Immature natural killer cell (primary cell): ENCODE data around the gene GPN1. TPM values are rescaled to one million over a fixed set of nuclear protein-coding genes. Genes with fewer than 3 reads are reported as not detected.
"Not testable (repeated sequence)": the region's sequence is repeated elsewhere in the genome, so short reads cannot be mapped to it uniquely, and the experiment has no call there.

Experiments
- DNase-seq, 3 donors: peaks; one replicate each; pipeline ENCODE4 v3.0.0; 2022; ENCODE audit warnings: mixed read lengths in 1 of 3
- H3K27ac Mint-ChIP-seq, 6 donors: one replicate each; pipeline ENCODE4 v1.8.0; 2020; ENCODE audit warnings: mixed read lengths in 6 of 6, mild to moderate bottlenecking in 5 of 6, inconsistent platforms in 4 of 6, moderate library complexity in 3 of 6
- H3K27me3 Mint-ChIP-seq, 3 donors: one replicate each; pipeline ENCODE4 v1.8.0; 2020 to 2021; ENCODE audit warnings: low read depth in 3 of 3, mild to moderate bottlenecking in 3 of 3, mixed read lengths in 3 of 3, moderate library complexity in 3 of 3, inconsistent platforms in 1 of 3
- H3K36me3 Mint-ChIP-seq, 3 donors: one replicate each; pipeline ENCODE4 v1.8.0; 2020; ENCODE audit warnings: mixed read lengths in 3 of 3, inconsistent platforms in 2 of 3, mild to moderate bottlenecking in 2 of 3
- H3K4me1 Mint-ChIP-seq, 2 donors: one replicate each; pipeline ENCODE4 v1.8.0; 2020; ENCODE audit warnings: inconsistent platforms in 2 of 2, mild to moderate bottlenecking in 2 of 2, mixed read lengths in 2 of 2, moderate library complexity in 1 of 2
- H3K4me3 Mint-ChIP-seq, 5 donors: one replicate each; pipeline ENCODE4 v1.8.0; 2020; ENCODE audit warnings: mild to moderate bottlenecking in 5 of 5, mixed read lengths in 5 of 5, inconsistent platforms in 3 of 5, moderate library complexity in 3 of 5
- H3K9me3 Mint-ChIP-seq, 6 donors: one replicate each; pipeline ENCODE4 v1.8.0; 2020; ENCODE audit warnings: mild to moderate bottlenecking in 6 of 6, mixed read lengths in 6 of 6, inconsistent platforms in 4 of 6, moderate library complexity in 3 of 6
- polyA plus RNA-seq, 3 donors: library from polyadenylated mRNA; unstranded; fragments of 300-500 nt; fragmentation: Illumina TruSeq; gene quantifications; one replicate each; pipeline ENCODE4 v1.2.3, GENCODE V29; 2021

The GPN1 gene
- polyA plus RNA-seq, 3 donors from 2014 or later: 89.9 to 125 (median 92.1) TPM

GRCh38 chr2:27595412-27595811 lies 33.4 kb upstream of the GPN1 start:
- DNase-seq, H3K27me3 Mint-ChIP-seq, H3K27ac Mint-ChIP-seq, H3K4me3 Mint-ChIP-seq: not testable (repeated sequence)
- H3K36me3 Mint-ChIP-seq: peaks cover 26 to 48% (median 35%) of the 10 kb centered on the region in 3 donors
- peaks cover 50 to 64% of the 10 kb centered on the region in 2 donors for H3K4me1 Mint-ChIP-seq
- H3K9me3 Mint-ChIP-seq: peaks cover 10 to 19% (median 15%) of the 10 kb centered on the region in 6 donors

- H3K4me1 Mint-ChIP-seq: peaks cover 46 to 55% of the 10 kb centered on the region in 2 donors
- H3K27me3 Mint-ChIP-seq: peaks cover 0 to 3% (median 0%) of the 10 kb centered on the region in 3 donors
- peaks cover 30 to 49% (median 34%) of the 10 kb centered on the region in 3 donors for H3K36me3 Mint-ChIP-seq
Observed at GRCh38 chr2:27596627-27597026, 32.2 kb upstream of the GPN1 start.

GRCh38 chr2:27606611-27607010 lies 22.2 kb upstream of the GPN1 start:
- Mint-ChIP-seq H3K36me3 (peaks cover 29 to 52% (median 34%) of the 10 kb centered on the region in 3 donors), H3K4me1 (no peaks in the 10 kb centered on the region), H3K27ac (no peak overlapping the region), H3K27me3 (no peaks in the 10 kb centered on the region), H3K4me3 (no peak overlapping the region), H3K9me3 (no peaks in the 10 kb centered on the region)
- DNase-seq: no peak

More at GRCh38 chr2:27596627-27597026, 32.2 kb upstream of the GPN1 start:
- Mint-ChIP-seq H3K27ac (peak overlapping the region in 2 of 6 donors; percentile 23 to 31), H3K4me3 (no peak overlapping the region), H3K9me3 (peaks cover 9 to 14% (median 10%) of the 10 kb centered on the region in 6 donors)
- no peak for DNase-seq

- H3K36me3 Mint-ChIP-seq: peaks cover 25 to 41% (median 28%) of the 10 kb centered on the region in 3 donors
- no peak for DNase-seq
- no peaks in the 10 kb centered on the region for H3K27me3 Mint-ChIP-seq
- H3K4me3 Mint-ChIP-seq: no peak overlapping the region
- H3K27ac Mint-ChIP-seq: no peak overlapping the region
- H3K9me3 Mint-ChIP-seq: no peaks in the 10 kb centered on the region
- H3K4me1 Mint-ChIP-seq: no peaks in the 10 kb centered on the region
Observed at GRCh38 chr2:27613985-27614384, 14.9 kb upstream of the GPN1 start.

GRCh38 chr2:27615316-27615715 lies 13.5 kb upstream of the GPN1 start:
- no peaks in the 10 kb centered on the region for H3K4me1 Mint-ChIP-seq
- no peak overlapping the region for H3K27ac Mint-ChIP-seq
- peaks cover 28 to 46% (median 32%) of the 10 kb centered on the region in 3 donors for H3K36me3 Mint-ChIP-seq
- no peaks in the 10 kb centered on the region for H3K27me3 Mint-ChIP-seq
- H3K4me3 Mint-ChIP-seq: no peak overlapping the region
- H3K9me3 Mint-ChIP-seq: no peaks in the 10 kb centered on the region
- DNase-seq: no peak

- peaks cover 38 to 62% (median 42%) of the 10 kb centered on the region in 3 donors for H3K36me3 Mint-ChIP-seq
- H3K27ac Mint-ChIP-seq: peak overlapping the region in 1 of 6 donors; percentile 47
- no peak overlapping the region for H3K4me3 Mint-ChIP-seq
- H3K27me3 Mint-ChIP-seq: no peaks in the 10 kb centered on the region
- H3K4me1 Mint-ChIP-seq: no peaks in the 10 kb centered on the region
- H3K9me3 Mint-ChIP-seq: no peaks in the 10 kb centered on the region
- no peak for DNase-seq
Observed at GRCh38 chr2:27621524-27621923, 7.3 kb upstream of the GPN1 start.

- Mint-ChIP-seq H3K4me1 (no peaks in the 10 kb centered on the region), H3K4me3 (no peak overlapping the region), H3K27me3 (no peaks in the 10 kb centered on the region), H3K9me3 (no peaks in the 10 kb centered on the region), H3K36me3 (peaks cover 29 to 52% (median 34%) of the 10 kb centered on the region in 3 donors), H3K27ac (no peak overlapping the region)
- DNase-seq: no peak
Observed at GRCh38 chr2:27622921-27623384, 5.9 kb upstream of the GPN1 start.

- H3K27ac Mint-ChIP-seq: peak overlapping the region in 2 of 6 donors; percentile 25 to 31
Observed at GRCh38 chr2:27624943-27625342, 3.9 kb upstream of the GPN1 start.

GRCh38 chr2:27626323-27626722 lies 2.5 kb upstream of the GPN1 start:
- peak overlapping the region in 3 of 6 donors; percentile 29 to 67 (median 41) for H3K27ac Mint-ChIP-seq
- peaks cover 20 to 36% (median 21%) of the 10 kb centered on the region in 3 donors for H3K36me3 Mint-ChIP-seq
- H3K4me1 Mint-ChIP-seq: peaks cover 6 to 10% of the 10 kb centered on the region in 2 donors
- not testable (repeated sequence) for DNase-seq, H3K9me3 Mint-ChIP-seq, H3K27me3 Mint-ChIP-seq
- H3K4me3 Mint-ChIP-seq: peak overlapping the region in 1 of 5 donors; percentile 26

More at GRCh38 chr2:27624943-27625342, 3.9 kb upstream of the GPN1 start:
- H3K36me3 Mint-ChIP-seq: peaks cover 20 to 40% (median 25%) of the 10 kb centered on the region in 3 donors
- DNase-seq: no peak
- H3K27me3 Mint-ChIP-seq: peaks cover 0 to 2% (median 0%) of the 10 kb centered on the region in 3 donors
- no peaks in the 10 kb centered on the region for H3K4me1 Mint-ChIP-seq
- H3K4me3 Mint-ChIP-seq: no peak overlapping the region
- H3K9me3 Mint-ChIP-seq: no peaks in the 10 kb centered on the region

GRCh38 chr2:27626921-27627320 lies 1.9 kb upstream of the GPN1 start:
- Mint-ChIP-seq H3K4me3 (peak overlapping the region in 1 of 5 donors; percentile 26), H3K4me1 (peaks cover 6 to 15% of the 10 kb centered on the region in 2 donors), H3K27ac (peak overlapping the region in 4 of 6 donors; percentile 34 to 81 (median 64)), H3K36me3 (peaks cover 14 to 34% (median 15%) of the 10 kb centered on the region in 3 donors)
- not testable (repeated sequence) for H3K9me3 Mint-ChIP-seq, H3K27me3 Mint-ChIP-seq, DNase-seq

- peak overlapping the region in 3 of 6 donors; percentile 67 to 81 (median 80) for H3K27ac Mint-ChIP-seq
- peaks cover 4 to 28% (median 4%) of the 10 kb centered on the region in 3 donors for H3K36me3 Mint-ChIP-seq
- DNase-seq: no peak
- H3K9me3 Mint-ChIP-seq: no peaks in the 10 kb centered on the region
- H3K27me3 Mint-ChIP-seq: peaks cover 0 to 2% (median 0%) of the 10 kb centered on the region in 3 donors
- H3K4me3 Mint-ChIP-seq: no peak overlapping the region
- H3K4me1 Mint-ChIP-seq: peaks cover 8 to 15% of the 10 kb centered on the region in 2 donors
Observed at GRCh38 chr2:27627963-27628766, 685 bp upstream of the GPN1 start.

- Mint-ChIP-seq H3K4me3 (peak overlapping the region in 2 of 5 donors; percentile 36 to 56), H3K36me3 (peaks cover 11 to 30% (median 14%) of the 10 kb centered on the region in 3 donors), H3K27ac (peak overlapping the region in 4 of 6 donors; percentile 43 to 82 (median 61)), H3K4me1 (peaks cover 8 to 15% of the 10 kb centered on the region in 2 donors)
- not testable (repeated sequence) for H3K9me3 Mint-ChIP-seq, DNase-seq, H3K27me3 Mint-ChIP-seq
Observed at GRCh38 chr2:27630257-27630656, 1.4 kb downstream of the GPN1 start.

- Mint-ChIP-seq H3K4me3 (no peak overlapping the region), H3K9me3 (no peaks in the 10 kb centered on the region), H3K27me3 (peaks cover 0 to 2% (median 0%) of the 10 kb centered on the region in 3 donors), H3K4me1 (peaks cover 17 to 30% of the 10 kb centered on the region in 2 donors), H3K36me3 (peaks cover 36 to 55% (median 37%) of the 10 kb centered on the region in 3 donors), H3K27ac (no peak overlapping the region)
- no peak for DNase-seq
Observed at GRCh38 chr2:27634291-27634690, 5.4 kb downstream of the GPN1 start.

GRCh38 chr2:27636766-27637165 lies 7.9 kb downstream of the GPN1 start:
- Mint-ChIP-seq H3K36me3 (peaks cover 42 to 66% (median 46%) of the 10 kb centered on the region in 3 donors), H3K27ac (no peak overlapping the region)

More at GRCh38 chr2:27636766-27637165, 7.9 kb downstream of the GPN1 start:
- H3K27me3 Mint-ChIP-seq: no peaks in the 10 kb centered on the region
- no peak overlapping the region for H3K4me3 Mint-ChIP-seq
- H3K4me1 Mint-ChIP-seq: peaks cover 10 to 16% of the 10 kb centered on the region in 2 donors
- H3K9me3 Mint-ChIP-seq: no peaks in the 10 kb centered on the region
- DNase-seq: no peak
